ENCODE results near the gene PRKCQ.

DNA sequence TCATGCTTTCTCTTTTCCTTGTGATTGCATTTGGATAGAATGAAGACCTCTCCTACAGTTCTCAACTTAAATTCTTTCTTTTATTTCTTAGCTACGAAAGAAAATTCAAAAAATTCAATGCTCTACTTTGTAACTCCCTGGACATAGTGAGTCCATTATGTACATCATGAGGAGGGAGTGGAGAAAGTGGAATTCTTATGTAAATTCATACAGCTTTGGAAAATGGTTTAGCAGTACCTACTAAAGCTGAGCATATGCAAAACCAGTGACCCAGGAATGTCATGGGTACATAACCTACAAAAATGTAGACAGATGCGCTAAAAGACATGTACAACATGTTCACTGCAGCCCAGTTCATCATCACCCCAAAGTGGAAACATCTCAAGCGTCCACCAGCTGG, 8.8 kb upstream of the PRKCQ start:
- TF ChIP-seq, protein P1, sequence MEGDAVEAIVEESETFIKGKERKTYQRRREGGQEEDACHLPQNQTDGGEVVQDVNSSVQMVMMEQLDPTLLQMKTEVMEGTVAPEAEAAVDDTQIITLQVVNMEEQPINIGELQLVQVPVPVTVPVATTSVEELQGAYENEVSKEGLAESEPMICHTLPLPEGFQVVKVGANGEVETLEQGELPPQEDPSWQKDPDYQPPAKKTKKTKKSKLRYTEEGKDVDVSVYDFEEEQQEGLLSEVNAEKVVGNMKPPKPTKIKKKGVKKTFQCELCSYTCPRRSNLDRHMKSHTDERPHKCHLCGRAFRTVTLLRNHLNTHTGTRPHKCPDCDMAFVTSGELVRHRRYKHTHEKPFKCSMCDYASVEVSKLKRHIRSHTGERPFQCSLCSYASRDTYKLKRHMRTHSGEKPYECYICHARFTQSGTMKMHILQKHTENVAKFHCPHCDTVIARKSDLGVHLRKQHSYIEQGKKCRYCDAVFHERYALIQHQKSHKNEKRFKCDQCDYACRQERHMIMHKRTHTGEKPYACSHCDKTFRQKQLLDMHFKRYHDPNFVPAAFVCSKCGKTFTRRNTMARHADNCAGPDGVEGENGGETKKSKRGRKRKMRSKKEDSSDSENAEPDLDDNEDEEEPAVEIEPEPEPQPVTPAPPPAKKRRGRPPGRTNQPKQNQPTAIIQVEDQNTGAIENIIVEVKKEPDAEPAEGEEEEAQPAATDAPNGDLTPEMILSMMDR (IDR thresholded peaks at IDR 0.05; ENCODE audit: borderline replicate concordance, extremely low read depth, low read length, poor library complexity, severe bottlenecking): no peak
- no peak for TF ChIP-seq EZH2 (IDR thresholded peaks at IDR 0.05; ENCODE audit: borderline replicate concordance, low read depth, low read length, severe bottlenecking)
